HepG2 (cell line): ENCODE data around the gene FAM117B. TPM values are rescaled to one million over a fixed set of nuclear protein-coding genes. Genes with fewer than 3 reads are reported as not detected.

Experiments
- GATAD2A ChIP-seq: IDR thresholded peaks from 2 replicates; pipeline ENCODE4 v1.6.1; 2016
- MXI1 ChIP-seq: IDR thresholded peaks from 3 replicates; pipeline ENCODE4 v1.6.1; 2012; ENCODE audit warnings: low read depth, low read length, inconsistent platforms, borderline replicate concordance
- NCOR1 ChIP-seq: fragments of 200-600 bp; sonication (generic); IDR thresholded peaks from 2 replicates; pipeline ENCODE4 v1.7.0; 2017; ENCODE audit warnings: antibody characterized with exemption, low read length, borderline replicate concordance
- NFKBIZ ChIP-seq: IDR thresholded peaks from 2 replicates; pipeline ENCODE4 v1.6.1; 2018; ENCODE audit warnings: missing genetic modification reagents, missing compliant biosample characterization
- POGZ ChIP-seq: sonication (generic); formaldehyde crosslinking; IDR thresholded peaks from 2 replicates; pipeline ENCODE4 v1.4.0; 2020; ENCODE audit warnings: mild to moderate bottlenecking, missing genetic modification reagents
- RXRB ChIP-seq: IDR thresholded peaks from 2 replicates; pipeline ENCODE4 v1.6.1; 2016; ENCODE audit warnings: borderline replicate concordance, missing genetic modification reagents, missing compliant biosample characterization
- SOX13 ChIP-seq, 3 experiments: fragments of 450-650 bp in 1 of 3; sonication (generic) in 1 of 3; formaldehyde crosslinking in 1 of 3; IDR thresholded peaks in 2 of 3; conservative IDR thresholded peaks in 1 of 3; 2 replicates each; pipeline versions ENCODE4 v1.5.0 to v1.6.1; 2016 to 2020; ENCODE audit warnings: antibody characterized with exemption in 1 of 3, mild to moderate bottlenecking in 1 of 3, missing compliant biosample characterization in 1 of 3, missing genetic modification reagents in 1 of 3, moderate library complexity in 1 of 3
- THAP9 ChIP-seq: sonication (generic); formaldehyde crosslinking; IDR thresholded peaks from 2 replicates; pipeline ENCODE4; 2020; ENCODE audit warnings: missing genetic modification reagents, mild to moderate bottlenecking, borderline replicate concordance
- ZBTB25 ChIP-seq: IDR thresholded peaks from 2 replicates; pipeline ENCODE4 v1.6.1; 2018; ENCODE audit warnings: missing genetic modification reagents
- ZBTB7A ChIP-seq: sonication (generic); formaldehyde crosslinking; IDR thresholded peaks from 2 replicates; pipeline ENCODE4 v1.8.0; 2022; ENCODE audit warnings: mild to moderate bottlenecking, missing genetic modification reagents
- ZFY ChIP-seq: sonication (generic); formaldehyde crosslinking; IDR thresholded peaks from 2 replicates; pipeline ENCODE4 v1.4.0; 2020; ENCODE audit warnings: missing genetic modification reagents
- ZNF12 ChIP-seq: sonication (generic); formaldehyde crosslinking; IDR thresholded peaks from 2 replicates; pipeline ENCODE4 v1.5.0; 2020; ENCODE audit warnings: missing genetic modification reagents
- ZNF232 ChIP-seq: sonication (generic); formaldehyde crosslinking; IDR thresholded peaks from 2 replicates; pipeline ENCODE4 v1.4.0; 2020; ENCODE audit warnings: missing genetic modification reagents, borderline replicate concordance
- ZNF274 ChIP-seq: sonication (generic); formaldehyde crosslinking; IDR thresholded peaks from 2 replicates; pipeline ENCODE4 v1.5.1; 2020; ENCODE audit warnings: mild to moderate bottlenecking, missing genetic modification reagents
- ZNF569 ChIP-seq: sonication (generic); formaldehyde crosslinking; IDR thresholded peaks from 2 replicates; pipeline ENCODE4 v1.5.0; 2020; ENCODE audit warnings: mild to moderate bottlenecking, missing genetic modification reagents, moderate library complexity, borderline replicate concordance
- ZNF883 ChIP-seq: sonication (generic); formaldehyde crosslinking; IDR thresholded peaks from 2 replicates; pipeline ENCODE4 v1.5.1; 2020; ENCODE audit warnings: mild to moderate bottlenecking, missing genetic modification reagents; ENCODE audit errors: not compliant biosample characterization
- polyA plus RNA-seq, 8 experiments: library from polyadenylated mRNA; depleted of rRNA in 3 of 8; stranded (reverse) in 7 of 8; unstranded in 1 of 8; fragments of >200 nt; fragmentation: Illumina TruSeq in 4 of 8; extraction: Trizol in 4 of 8; gene quantifications; 2 replicates each; pipeline versions ENCODE4 v1.2.1 to v1.2.3, GENCODE V29; 2011 to 2016; ENCODE audit warnings: low read depth in 4 of 8, missing spikeins in 1 of 8, mixed read lengths in 1 of 8; ENCODE audit not compliant: insufficient read depth in 1 of 8
- total RNA-seq, 5 experiments: library from RNA; depleted of rRNA; stranded (reverse); fragments of >200 nt; fragmentation: Illumina TruSeq; extraction: Trizol; gene quantifications; 2 replicates each; pipeline ENCODE4 v1.2.3, GENCODE V29; 2016; ENCODE audit warnings: low read depth in 1 of 5
- TF ChIP-seq, protein P1 (sequence below): sonication (generic); formaldehyde crosslinking; IDR thresholded peaks from 2 replicates; pipeline ENCODE4 v1.8.1; 2023; ENCODE audit warnings: missing genetic modification reagents, mild to moderate bottlenecking, borderline replicate concordance
- TF ChIP-seq, protein P2 (sequence below): IDR thresholded peaks from 2 replicates; pipeline ENCODE4 v1.6.1; 2016; ENCODE audit warnings: missing genetic modification reagents, missing compliant biosample characterization
- TF ChIP-seq, protein P3 (sequence below): sonication (generic); formaldehyde crosslinking; IDR thresholded peaks from 2 replicates; pipeline ENCODE4 v1.4.0; 2020; ENCODE audit warnings: mild to moderate bottlenecking, low read depth, missing genetic modification reagents

The FAM117B gene
- total and polyA plus RNA-seq, 2 of the 13 experiments (the other 11 are each of a cell fraction or from before 2014, with no cell fraction given): 5.8 to 11.0 TPM

DNA sequence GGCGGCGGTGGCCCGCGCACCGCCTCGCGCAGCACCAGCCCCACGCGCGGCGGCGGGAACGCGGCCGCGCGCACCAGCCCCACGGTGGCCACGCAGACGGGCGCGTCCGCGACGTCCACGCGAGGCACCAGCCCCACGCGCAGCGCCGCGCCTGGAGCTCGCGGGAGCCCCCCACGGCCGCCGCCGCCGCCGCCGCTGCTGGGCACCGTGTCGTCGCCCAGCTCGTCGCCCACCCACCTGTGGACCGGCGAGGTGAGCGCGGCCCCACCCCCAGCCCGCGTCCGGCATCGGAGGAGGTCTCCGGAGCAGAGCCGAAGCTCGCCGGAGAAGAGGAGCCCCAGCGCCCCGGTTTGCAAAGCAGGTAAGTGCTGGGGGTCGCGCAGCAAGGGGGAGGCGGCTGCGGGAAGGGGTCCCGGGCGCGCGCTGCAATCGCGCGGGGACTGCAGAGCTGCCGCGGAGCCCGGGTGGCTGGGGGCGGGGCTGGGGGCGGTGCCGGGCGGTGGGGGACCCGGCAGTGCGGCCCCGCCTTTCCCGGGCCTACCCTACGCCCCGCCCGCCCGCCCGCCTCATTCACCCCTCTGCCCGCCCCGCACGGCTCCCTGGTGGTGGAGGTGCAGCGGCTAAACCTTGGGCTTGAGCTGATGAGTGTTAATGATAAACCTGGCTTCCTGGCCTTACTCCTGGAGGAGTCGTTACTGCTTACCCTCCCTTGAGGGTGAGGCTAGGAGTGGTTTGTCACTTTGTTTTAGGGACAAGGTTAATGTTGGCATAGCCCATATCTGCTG, 851 bp downstream of the FAM117B start (continued):
- TF ChIP-seq POGZ (CRISPR knock-in tag) (peak; percentile 53; the same call in 1 of the 2 replicates), NFKBIZ (CRISPR knock-in tag) (0 out of 2 replicates have a peak, but pooled peaks have one; percentile 65), NCOR1 (0 out of 2 replicates have a peak, but pooled peaks have one; percentile 14), THAP9 (CRISPR knock-in tag) (no peak), ZNF569 (CRISPR knock-in tag) (no peak), ZNF12 (CRISPR knock-in tag) (peak; percentile 34; the same call in 1 of the 2 replicates), ZNF232 (CRISPR knock-in tag) (no peak), ZBTB7A (CRISPR knock-in tag) (0 out of 2 replicates have a peak, but pooled peaks have one; percentile 57), MXI1 (peak; percentile 40; the same call in 1 of the 3 replicates), ZNF274 (peak; percentile 23; the same call in 1 of the 2 replicates), ZNF883 (CRISPR knock-in tag) (no peak), GATAD2A (CRISPR knock-in tag) (peak; percentile 50; the same call in 1 of the 2 replicates), ZBTB25 (0 out of 2 replicates have a peak, but pooled peaks have one; percentile 29), SOX13 (IDR thresholded peaks at IDR 0.05) (no peak), SOX13 (CRISPR knock-in tag; conservative IDR thresholded peaks at IDR 0.05 in 1 of 2, IDR thresholded peaks at IDR 0.05 in 1 of 2) (peak in 1 of 2 experiments; percentile 36; a peak in 1 of 4 replicates), ZFY (CRISPR knock-in tag) (peak; percentile 40; the same call in 1 of the 2 replicates), RXRB (CRISPR knock-in tag) (peak; percentile 41; the same call in 1 of the 2 replicates)
- TF ChIP-seq, protein P1, sequence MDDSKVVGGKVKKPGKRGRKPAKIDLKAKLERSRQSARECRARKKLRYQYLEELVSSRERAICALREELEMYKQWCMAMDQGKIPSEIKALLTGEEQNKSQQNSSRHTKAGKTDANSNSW: 0 out of 2 replicates have a peak, but pooled peaks have one; percentile 40
- TF ChIP-seq, protein P2, sequence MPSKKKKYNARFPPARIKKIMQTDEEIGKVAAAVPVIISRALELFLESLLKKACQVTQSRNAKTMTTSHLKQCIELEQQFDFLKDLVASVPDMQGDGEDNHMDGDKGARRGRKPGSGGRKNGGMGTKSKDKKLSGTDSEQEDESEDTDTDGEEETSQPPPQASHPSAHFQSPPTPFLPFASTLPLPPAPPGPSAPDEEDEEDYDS: peak; percentile 82; the same call in 1 of the 2 replicates
- TF ChIP-seq, protein P3, sequence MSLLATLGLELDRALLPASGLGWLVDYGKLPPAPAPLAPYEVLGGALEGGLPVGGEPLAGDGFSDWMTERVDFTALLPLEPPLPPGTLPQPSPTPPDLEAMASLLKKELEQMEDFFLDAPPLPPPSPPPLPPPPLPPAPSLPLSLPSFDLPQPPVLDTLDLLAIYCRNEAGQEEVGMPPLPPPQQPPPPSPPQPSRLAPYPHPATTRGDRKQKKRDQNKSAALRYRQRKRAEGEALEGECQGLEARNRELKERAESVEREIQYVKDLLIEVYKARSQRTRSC (CRISPR knock-in tag): no peak
